Endothelial cell (in vitro differentiated cells): Measurements from ENCODE around the gene MRAP2. TPM values are rescaled to one million over a fixed set of nuclear protein-coding genes. Genes with fewer than 3 reads are reported as not detected.

Experiments used
- DNase-seq: peaks from one replicate; pipeline ENCODE4 v3.0.0; 2021; ENCODE audit warnings: low spot score
- H3K27ac Mint-ChIP-seq: one replicate; pipeline ENCODE4 v1.8.0; 2021; ENCODE audit warnings: mixed read lengths, inconsistent platforms; ENCODE audit not compliant: unreplicated experiment
- H3K27me3 Mint-ChIP-seq: one replicate; pipeline ENCODE4 v1.8.0; 2021; ENCODE audit warnings: mild to moderate bottlenecking, moderate library complexity, mixed read lengths, inconsistent platforms; ENCODE audit not compliant: unreplicated experiment
- H3K36me3 Mint-ChIP-seq: one replicate; pipeline ENCODE4 v1.8.0; 2021; ENCODE audit warnings: mild to moderate bottlenecking, low read depth, mixed read lengths, inconsistent platforms; ENCODE audit not compliant: unreplicated experiment
- H3K4me1 Mint-ChIP-seq: one replicate; pipeline ENCODE4 v1.8.0; 2021; ENCODE audit warnings: mild to moderate bottlenecking, mixed read lengths, inconsistent platforms; ENCODE audit not compliant: unreplicated experiment
- H3K4me3 Mint-ChIP-seq: one replicate; pipeline ENCODE4 v1.8.0; 2021; ENCODE audit warnings: mild to moderate bottlenecking, mixed read lengths, inconsistent platforms; ENCODE audit not compliant: unreplicated experiment
- H3K9me3 Mint-ChIP-seq: one replicate; pipeline ENCODE4 v1.8.0; 2021; ENCODE audit warnings: mixed read lengths, inconsistent platforms; ENCODE audit not compliant: unreplicated experiment
- total RNA-seq: library from RNA; stranded (reverse); fragmentation: NEBNext Ultra II Directional; extraction: Animal tissue kit (Norgen Biotek cat#: 25700); gene quantifications from one replicate; pipeline ENCODE4 v1.2.1, GENCODE V29; 2021; ENCODE audit not compliant: unreplicated experiment
- TF ChIP-seq, protein P1 (sequence below): fragments of 200-600 bp; sonication (generic); IDR thresholded peaks from one replicate; pipeline ENCODE4 v1.5.0; 2021; ENCODE audit warnings: antibody characterized with exemption; ENCODE audit not compliant: unreplicated experiment

The MRAP2 gene
- total RNA-seq, 1 donor from 2014 or later = 5.1 TPM

DNA sequence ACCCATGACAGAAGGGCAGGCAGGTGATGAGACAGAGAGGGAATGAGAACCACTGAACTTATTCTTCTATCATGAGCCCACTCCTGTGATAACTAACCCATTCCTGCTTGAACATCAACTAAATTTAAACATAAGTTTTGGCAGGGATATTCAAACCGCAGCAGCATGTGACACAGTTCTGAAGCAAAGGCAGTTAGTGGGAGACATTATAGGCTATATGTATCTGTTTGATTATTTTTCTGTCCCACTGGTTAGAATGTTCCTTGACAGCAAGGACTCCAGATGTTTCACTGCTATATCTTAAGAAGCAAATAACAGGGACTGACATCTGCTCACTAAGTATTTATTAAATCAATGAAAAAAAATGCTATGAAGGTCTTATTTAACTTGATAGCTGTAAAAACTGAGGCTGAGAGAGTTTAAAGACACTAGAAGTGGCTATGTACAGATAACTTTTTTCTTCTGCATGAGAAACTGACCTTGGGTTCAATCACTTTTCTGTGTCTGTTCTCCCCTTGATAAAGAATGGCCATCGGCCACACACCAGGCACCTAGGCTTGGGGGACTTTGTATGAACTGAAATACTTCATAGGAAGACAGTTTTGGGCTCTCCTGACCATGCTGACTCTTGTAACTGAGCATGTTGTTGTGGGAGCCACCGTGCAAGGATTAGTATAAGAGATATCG, 102.9 kb downstream of the MRAP2 start:
- Mint-ChIP-seq H3K9me3 (no peaks in the 10 kb centered on the region), H3K27ac (no peak overlapping the region), H3K4me1 (peaks cover 29% of the 10 kb centered on the region), H3K27me3 (peaks cover 3% of the 10 kb centered on the region), H3K36me3 (peaks cover 29% of the 10 kb centered on the region), H3K4me3 (no peak overlapping the region)
- no peak for DNase-seq
- TF ChIP-seq, protein P1, sequence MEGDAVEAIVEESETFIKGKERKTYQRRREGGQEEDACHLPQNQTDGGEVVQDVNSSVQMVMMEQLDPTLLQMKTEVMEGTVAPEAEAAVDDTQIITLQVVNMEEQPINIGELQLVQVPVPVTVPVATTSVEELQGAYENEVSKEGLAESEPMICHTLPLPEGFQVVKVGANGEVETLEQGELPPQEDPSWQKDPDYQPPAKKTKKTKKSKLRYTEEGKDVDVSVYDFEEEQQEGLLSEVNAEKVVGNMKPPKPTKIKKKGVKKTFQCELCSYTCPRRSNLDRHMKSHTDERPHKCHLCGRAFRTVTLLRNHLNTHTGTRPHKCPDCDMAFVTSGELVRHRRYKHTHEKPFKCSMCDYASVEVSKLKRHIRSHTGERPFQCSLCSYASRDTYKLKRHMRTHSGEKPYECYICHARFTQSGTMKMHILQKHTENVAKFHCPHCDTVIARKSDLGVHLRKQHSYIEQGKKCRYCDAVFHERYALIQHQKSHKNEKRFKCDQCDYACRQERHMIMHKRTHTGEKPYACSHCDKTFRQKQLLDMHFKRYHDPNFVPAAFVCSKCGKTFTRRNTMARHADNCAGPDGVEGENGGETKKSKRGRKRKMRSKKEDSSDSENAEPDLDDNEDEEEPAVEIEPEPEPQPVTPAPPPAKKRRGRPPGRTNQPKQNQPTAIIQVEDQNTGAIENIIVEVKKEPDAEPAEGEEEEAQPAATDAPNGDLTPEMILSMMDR = no peak

DNA sequence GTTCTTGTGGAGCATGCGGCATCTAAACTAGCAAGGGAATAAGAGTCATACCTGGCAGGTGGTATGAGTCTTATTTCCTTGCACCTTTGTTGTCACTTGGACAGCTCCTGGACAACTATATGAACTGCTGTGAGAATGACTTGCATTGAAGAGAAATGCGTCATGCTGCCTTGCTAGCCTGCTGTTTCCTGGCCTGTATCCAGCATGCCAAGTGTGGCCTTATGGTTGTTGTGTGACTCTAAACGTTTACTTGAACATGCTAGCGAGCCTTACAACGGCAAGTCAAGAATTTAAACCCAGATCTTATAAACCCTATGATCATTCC, 103.4 kb downstream of the MRAP2 start:
- no peak overlapping the region for H3K27ac Mint-ChIP-seq
- H3K4me3 Mint-ChIP-seq = no peak overlapping the region
- peaks cover 2% of the 10 kb centered on the region for H3K27me3 Mint-ChIP-seq
- DNase-seq = no peak
- H3K36me3 Mint-ChIP-seq = peaks cover 29% of the 10 kb centered on the region
- peaks cover 34% of the 10 kb centered on the region for H3K4me1 Mint-ChIP-seq
- TF ChIP-seq, protein P1 = no peak
- no peaks in the 10 kb centered on the region for H3K9me3 Mint-ChIP-seq

DNA sequence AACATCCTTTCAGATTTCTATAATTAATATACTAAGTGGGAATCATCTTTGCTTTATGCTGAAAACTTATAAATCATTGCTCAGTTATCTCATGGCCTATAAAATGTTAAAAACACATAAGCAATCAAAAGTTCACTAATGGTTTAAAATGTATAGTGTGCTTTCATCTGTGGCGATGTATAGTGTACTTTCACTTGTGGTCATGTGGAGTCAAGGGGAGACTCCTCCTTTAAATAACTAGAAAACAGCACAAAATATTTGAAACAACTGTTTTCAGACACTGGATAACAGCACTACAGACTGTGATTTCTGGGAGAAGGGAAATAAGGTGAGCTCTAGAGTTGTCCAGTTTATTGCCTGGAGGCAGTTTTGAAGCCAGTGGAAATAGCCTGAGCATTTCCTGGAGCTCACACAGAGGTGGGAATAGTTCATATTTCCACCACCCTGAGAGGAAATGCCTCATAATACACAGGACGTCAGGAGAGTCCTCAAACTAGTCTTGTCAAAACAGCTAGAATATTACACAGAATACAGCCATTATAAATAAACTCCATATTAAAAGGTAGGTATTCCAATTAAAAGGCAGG, 104.5 kb downstream of the MRAP2 start:
- no peak for DNase-seq
- H3K4me1 Mint-ChIP-seq = peaks cover 34% of the 10 kb centered on the region
- no peaks in the 10 kb centered on the region for H3K27me3 Mint-ChIP-seq

DNA sequence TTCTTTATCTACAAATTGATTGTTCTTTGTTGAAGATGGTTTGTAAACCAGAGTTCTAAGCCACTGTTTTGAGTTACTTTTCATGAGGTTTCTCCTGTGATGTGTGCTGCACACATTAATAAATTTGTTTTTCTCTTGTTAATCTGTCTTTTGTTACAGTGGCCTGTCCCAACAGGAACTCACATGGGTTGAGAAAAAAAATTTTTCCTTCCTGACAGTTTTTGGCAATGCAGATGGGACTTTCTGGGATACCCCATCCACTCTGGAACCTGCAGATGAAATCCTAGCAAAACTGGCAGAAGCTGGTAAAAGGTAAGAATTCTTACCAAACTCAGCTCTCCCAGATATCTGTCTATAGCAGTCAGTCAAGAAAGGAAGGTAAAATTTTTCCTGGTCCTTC, 105.7 kb downstream of the MRAP2 start:
- TF ChIP-seq, protein P1 = no peak
- no peak for DNase-seq
- Mint-ChIP-seq H3K4me1 (peaks cover 34% of the 10 kb centered on the region), H3K27ac (peak overlapping the region; percentile 87), H3K36me3 (peaks cover 13% of the 10 kb centered on the region), H3K9me3 (no peaks in the 10 kb centered on the region), H3K27me3 (no peaks in the 10 kb centered on the region), H3K4me3 (no peak overlapping the region)

More for the DNA sequence above, 104.5 kb downstream of the MRAP2 start:
- TF ChIP-seq, protein P1 = no peak
- peaks cover 22% of the 10 kb centered on the region for H3K36me3 Mint-ChIP-seq
- no peak overlapping the region for H3K4me3 Mint-ChIP-seq
- no peaks in the 10 kb centered on the region for H3K9me3 Mint-ChIP-seq
- peak overlapping the region; percentile 81 for H3K27ac Mint-ChIP-seq

Other genes with a start within 250 kb of the MRAP2 start
- not detected for gene RIPPLY2, start 180.4 kb upstream of the MRAP2 start, total RNA-seq
- 13.0 TPM for gene CYB5R4, start 174.1 kb upstream of the MRAP2 start, total RNA-seq
- 14.3 TPM for gene CEP162, start 193.9 kb downstream of the MRAP2 start, total RNA-seq